ENCODE measurements around the gene LARGE2.
A peak's percentile ranks its signal among the peaks of the same experiment; 100 is the strongest.
"Not testable (repeated sequence)": the region's sequence is repeated elsewhere in the genome, so short reads cannot be mapped to it uniquely, and the experiment has no call there.

Gene LARGE2

DNA sequence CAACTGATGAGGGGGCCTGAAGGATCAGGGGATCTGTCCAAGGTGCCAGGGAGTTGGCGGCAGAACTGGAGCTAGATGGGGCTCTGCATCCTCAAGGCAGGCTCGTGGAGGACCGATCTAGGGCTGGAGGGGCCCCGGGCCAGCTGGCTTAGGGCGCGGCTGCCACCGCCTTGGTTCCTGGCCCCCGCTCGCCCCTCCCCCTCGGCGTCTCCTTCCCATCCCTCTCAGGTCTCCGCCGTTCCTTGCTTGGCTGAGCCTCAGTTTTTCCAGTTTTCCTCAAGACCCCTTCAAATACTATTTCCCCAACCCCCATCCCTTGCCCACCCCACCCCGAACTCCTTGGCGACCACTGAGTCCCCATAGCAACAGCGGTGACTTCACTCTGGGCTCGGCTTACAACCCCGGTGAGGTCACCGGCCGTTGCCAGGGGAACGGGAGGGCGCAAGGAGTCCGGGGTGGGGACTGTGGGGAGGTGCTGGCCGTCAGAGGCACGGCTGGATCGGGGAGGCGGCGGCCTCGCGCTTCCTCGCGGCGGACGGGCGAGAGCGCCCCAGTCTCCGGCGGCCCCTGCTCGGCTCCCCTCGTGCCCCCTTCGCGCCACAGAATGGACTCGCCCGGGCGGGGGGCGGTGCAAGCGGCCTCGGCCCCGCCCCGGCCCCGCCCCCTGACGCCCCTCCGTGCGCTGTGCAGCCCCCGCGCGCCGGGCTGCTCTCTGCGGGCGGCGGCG is 22.8 kb upstream of the LARGE2 start (continued):
- TF ChIP-seq, protein P1, sequence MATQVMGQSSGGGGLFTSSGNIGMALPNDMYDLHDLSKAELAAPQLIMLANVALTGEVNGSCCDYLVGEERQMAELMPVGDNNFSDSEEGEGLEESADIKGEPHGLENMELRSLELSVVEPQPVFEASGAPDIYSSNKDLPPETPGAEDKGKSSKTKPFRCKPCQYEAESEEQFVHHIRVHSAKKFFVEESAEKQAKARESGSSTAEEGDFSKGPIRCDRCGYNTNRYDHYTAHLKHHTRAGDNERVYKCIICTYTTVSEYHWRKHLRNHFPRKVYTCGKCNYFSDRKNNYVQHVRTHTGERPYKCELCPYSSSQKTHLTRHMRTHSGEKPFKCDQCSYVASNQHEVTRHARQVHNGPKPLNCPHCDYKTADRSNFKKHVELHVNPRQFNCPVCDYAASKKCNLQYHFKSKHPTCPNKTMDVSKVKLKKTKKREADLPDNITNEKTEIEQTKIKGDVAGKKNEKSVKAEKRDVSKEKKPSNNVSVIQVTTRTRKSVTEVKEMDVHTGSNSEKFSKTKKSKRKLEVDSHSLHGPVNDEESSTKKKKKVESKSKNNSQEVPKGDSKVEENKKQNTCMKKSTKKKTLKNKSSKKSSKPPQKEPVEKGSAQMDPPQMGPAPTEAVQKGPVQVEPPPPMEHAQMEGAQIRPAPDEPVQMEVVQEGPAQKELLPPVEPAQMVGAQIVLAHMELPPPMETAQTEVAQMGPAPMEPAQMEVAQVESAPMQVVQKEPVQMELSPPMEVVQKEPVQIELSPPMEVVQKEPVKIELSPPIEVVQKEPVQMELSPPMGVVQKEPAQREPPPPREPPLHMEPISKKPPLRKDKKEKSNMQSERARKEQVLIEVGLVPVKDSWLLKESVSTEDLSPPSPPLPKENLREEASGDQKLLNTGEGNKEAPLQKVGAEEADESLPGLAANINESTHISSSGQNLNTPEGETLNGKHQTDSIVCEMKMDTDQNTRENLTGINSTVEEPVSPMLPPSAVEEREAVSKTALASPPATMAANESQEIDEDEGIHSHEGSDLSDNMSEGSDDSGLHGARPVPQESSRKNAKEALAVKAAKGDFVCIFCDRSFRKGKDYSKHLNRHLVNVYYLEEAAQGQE (tag by site-specific recombination; IDR thresholded peaks at IDR 0.05): peak; percentile 98
- TF ChIP-seq ZNF10 (tag by site-specific recombination; IDR thresholded peaks at IDR 0.05) (peak; percentile 93), ZNF76 (tag by site-specific recombination; IDR thresholded peaks at IDR 0.05; ENCODE audit: borderline replicate concordance, low read depth) (0 out of 2 replicates have a peak, but pooled peaks have one; percentile 56), SP3 (tag by site-specific recombination; IDR thresholded peaks at IDR 0.05) (peak; percentile 72), ZNF37A (tag by site-specific recombination; IDR thresholded peaks at IDR 0.05) (0 out of 2 replicates have a peak, but pooled peaks have one; percentile 6), ZNF341 (tag by site-specific recombination; IDR thresholded peaks at IDR 0.05; ENCODE audit: low read depth) (peak; percentile 86)
- TF ChIP-seq, protein P2, sequence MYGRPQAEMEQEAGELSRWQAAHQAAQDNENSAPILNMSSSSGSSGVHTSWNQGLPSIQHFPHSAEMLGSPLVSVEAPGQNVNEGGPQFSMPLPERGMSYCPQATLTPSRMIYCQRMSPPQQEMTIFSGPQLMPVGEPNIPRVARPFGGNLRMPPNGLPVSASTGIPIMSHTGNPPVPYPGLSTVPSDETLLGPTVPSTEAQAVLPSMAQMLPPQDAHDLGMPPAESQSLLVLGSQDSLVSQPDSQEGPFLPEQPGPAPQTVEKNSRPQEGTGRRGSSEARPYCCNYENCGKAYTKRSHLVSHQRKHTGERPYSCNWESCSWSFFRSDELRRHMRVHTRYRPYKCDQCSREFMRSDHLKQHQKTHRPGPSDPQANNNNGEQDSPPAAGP (tag by site-specific recombination; IDR thresholded peaks at IDR 0.05): 0 out of 2 replicates have a peak, but pooled peaks have one; percentile 36
- TF ChIP-seq, protein P3, sequence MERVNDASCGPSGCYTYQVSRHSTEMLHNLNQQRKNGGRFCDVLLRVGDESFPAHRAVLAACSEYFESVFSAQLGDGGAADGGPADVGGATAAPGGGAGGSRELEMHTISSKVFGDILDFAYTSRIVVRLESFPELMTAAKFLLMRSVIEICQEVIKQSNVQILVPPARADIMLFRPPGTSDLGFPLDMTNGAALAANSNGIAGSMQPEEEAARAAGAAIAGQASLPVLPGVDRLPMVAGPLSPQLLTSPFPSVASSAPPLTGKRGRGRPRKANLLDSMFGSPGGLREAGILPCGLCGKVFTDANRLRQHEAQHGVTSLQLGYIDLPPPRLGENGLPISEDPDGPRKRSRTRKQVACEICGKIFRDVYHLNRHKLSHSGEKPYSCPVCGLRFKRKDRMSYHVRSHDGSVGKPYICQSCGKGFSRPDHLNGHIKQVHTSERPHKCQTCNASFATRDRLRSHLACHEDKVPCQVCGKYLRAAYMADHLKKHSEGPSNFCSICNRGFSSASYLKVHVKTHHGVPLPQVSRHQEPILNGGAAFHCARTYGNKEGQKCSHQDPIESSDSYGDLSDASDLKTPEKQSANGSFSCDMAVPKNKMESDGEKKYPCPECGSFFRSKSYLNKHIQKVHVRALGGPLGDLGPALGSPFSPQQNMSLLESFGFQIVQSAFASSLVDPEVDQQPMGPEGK (tag by site-specific recombination; IDR thresholded peaks at IDR 0.05): peak; percentile 88

DNA sequence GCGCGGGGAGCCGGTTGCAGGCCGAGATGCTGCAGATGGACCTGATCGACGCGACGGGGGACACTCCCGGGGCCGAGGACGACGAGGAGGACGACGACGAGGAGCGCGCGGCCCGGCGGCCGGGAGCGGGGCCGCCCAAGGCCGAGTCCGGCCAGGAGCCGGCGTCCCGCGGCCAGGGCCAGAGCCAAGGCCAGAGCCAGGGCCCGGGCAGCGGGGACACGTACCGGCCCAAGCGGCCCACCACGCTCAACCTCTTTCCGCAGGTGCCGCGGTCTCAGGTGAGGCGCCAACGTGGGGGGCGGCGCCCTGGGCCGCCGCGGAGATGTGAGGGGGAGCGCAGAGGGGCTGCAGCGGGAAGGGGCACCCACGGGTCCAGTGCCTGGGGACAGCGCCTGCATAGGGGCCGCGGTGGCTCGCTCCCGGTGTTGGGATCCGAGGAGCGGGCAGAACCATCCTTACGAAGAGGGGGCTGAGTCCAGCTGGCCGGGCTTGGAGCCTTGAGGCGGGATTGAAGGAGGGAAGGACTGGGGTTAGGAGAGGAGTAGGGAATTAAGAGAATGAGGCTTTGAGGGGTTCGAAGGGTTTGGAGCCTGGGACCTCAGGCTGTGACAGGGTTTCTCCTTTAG is 22.2 kb upstream of the LARGE2 start:
- not testable (repeated sequence) for H3K27ac ChIP-seq (ENCODE audit: extremely low read depth, low read depth, low read length); H3K9me3 ChIP-seq (ENCODE audit: control insufficient read depth, insufficient read depth, low read depth, low read length); H3K4me1 ChIP-seq (ENCODE audit: control insufficient read depth, insufficient read depth, low read length)
- H3K36me3 ChIP-seq (ENCODE audit: control insufficient read depth in 2 of 2, insufficient read depth in 1 of 2, low read length in 2 of 2): peaks cover 0 to 29% of the 10 kb centered on the region in 2 experiments; a peak in 1 of 3 replicates
- ChIA-PET CTCF (interaction anchor here (0.6 to 1.2 kb wide), 2 partner anchors 27 to 112 kb away, joined by 3 to 4 read pairs; no protein-coding TSS in a partner anchor), POLR2A (interaction anchor here (1.6 kb wide), 1 partner anchor 18 kb away, joined by 8 read pairs; the partner anchor contains the start of gene PEX16)
- H3K4me3 ChIP-seq (ENCODE audit: low read depth, low read length): peak overlapping the region; percentile 63
- TF ChIP-seq SP2 (tag by site-specific recombination; IDR thresholded peaks at IDR 0.05) (0 out of 2 replicates have a peak, but pooled peaks have one; percentile 5), ZSCAN30 (tag by site-specific recombination; IDR thresholded peaks at IDR 0.05) (peak; percentile 3; the same call in 1 of the 2 replicates)
- TF ChIP-seq, protein P4, sequence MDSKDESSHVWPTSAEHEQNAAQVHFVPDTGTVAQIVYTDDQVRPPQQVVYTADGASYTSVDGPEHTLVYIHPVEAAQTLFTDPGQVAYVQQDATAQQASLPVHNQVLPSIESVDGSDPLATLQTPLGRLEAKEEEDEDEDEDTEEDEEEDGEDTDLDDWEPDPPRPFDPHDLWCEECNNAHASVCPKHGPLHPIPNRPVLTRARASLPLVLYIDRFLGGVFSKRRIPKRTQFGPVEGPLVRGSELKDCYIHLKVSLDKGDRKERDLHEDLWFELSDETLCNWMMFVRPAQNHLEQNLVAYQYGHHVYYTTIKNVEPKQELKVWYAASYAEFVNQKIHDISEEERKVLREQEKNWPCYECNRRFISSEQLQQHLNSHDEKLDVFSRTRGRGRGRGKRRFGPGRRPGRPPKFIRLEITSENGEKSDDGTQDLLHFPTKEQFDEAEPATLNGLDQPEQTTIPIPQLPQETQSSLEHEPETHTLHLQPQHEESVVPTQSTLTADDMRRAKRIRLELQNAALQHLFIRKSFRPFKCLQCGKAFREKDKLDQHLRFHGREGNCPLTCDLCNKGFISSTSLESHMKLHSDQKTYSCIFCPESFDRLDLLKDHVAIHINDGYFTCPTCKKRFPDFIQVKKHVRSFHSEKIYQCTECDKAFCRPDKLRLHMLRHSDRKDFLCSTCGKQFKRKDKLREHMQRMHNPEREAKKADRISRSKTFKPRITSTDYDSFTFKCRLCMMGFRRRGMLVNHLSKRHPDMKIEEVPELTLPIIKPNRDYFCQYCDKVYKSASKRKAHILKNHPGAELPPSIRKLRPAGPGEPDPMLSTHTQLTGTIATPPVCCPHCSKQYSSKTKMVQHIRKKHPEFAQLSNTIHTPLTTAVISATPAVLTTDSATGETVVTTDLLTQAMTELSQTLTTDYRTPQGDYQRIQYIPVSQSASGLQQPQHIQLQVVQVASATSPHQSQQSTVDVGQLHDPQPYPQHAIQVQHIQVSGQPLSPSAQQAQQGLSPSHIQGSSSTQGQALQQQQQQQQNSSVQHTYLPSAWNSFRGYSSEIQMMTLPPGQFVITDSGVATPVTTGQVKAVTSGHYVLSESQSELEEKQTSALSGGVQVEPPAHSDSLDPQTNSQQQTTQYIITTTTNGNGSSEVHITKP (tag by site-specific recombination; IDR thresholded peaks at IDR 0.05): peak; percentile 78
- TF ChIP-seq, protein P5, sequence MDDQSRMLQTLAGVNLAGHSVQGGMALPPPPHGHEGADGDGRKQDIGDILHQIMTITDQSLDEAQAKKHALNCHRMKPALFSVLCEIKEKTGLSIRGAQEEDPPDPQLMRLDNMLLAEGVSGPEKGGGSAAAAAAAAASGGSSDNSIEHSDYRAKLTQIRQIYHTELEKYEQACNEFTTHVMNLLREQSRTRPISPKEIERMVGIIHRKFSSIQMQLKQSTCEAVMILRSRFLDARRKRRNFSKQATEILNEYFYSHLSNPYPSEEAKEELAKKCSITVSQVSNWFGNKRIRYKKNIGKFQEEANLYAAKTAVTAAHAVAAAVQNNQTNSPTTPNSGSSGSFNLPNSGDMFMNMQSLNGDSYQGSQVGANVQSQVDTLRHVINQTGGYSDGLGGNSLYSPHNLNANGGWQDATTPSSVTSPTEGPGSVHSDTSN (CRISPR knock-in tag; IDR thresholded peaks at IDR 0.05): 0 out of 2 replicates have a peak, but pooled peaks have one; percentile 13
- TF ChIP-seq, protein P6, sequence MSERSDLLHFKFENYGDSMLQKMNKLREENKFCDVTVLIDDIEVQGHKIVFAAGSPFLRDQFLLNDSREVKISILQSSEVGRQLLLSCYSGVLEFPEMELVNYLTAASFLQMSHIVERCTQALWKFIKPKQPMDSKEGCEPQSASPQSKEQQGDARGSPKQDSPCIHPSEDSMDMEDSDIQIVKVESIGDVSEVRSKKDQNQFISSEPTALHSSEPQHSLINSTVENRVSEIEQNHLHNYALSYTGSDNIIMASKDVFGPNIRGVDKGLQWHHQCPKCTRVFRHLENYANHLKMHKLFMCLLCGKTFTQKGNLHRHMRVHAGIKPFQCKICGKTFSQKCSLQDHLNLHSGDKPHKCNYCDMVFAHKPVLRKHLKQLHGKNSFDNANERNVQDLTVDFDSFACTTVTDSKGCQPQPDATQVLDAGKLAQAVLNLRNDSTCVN (tag by site-specific recombination; optimal IDR thresholded peaks at IDR 0.05): peak; percentile 18
